GM21576 (cell line): ENCODE measurements around the gene MTCL1.
A peak's percentile ranks its signal among the peaks of the same experiment; 100 is the strongest.

Experiments
- ATAC-seq: cut with Tn5 transposase; IDR thresholded peaks from one replicate; pipeline ENCODE4 v1.9.1; 2021; ENCODE audit warnings: mild to moderate bottlenecking, moderate library complexity; ENCODE audit not compliant: unreplicated experiment

Gene MTCL1

DNA sequence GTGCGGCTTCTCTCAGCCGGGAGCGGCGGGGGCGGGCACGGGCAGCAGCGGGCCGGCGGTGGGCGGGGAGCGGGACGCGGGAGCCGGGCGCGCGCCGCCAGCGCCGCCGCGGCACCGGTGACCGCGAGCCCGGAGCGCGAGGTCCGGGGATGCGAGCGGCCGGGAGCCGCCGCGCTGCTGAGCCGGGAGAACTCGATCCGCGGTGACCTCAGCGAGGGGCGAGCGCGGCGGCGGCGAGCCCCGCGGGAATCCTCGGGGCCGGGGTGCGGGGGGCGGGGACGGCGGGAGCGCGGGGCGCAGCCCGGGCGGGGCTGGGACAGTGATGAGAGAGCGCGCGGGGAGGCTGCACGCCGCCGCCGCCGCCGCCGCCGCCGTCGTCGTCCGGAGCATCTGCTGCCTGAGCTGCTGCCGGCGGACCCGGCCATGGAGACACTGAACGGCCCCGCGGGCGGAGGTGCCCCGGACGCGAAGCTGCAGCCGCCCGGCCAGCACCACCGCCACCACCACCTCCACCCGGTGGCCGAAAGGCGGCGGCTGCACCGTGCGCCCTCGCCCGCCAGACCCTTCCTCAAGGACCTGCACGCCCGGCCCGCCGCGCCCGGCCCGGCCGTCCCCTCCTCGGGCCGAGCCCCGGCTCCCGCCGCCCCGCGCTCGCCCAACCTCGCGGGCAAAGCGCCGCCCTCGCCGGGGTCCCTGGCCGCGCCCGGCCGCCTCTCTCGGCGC, at the start of gene MTCL1:
MTCL1 (plus strand) TSS at position 319 of the 723 bp plus-strand sequence; CDS start at position 424, 105 bp downstream.
- ATAC-seq, result peak; percentile 23

- ATAC-seq, result no peak
Observed at GRCh38 chr18:8656232-8656631, 49.1 kb upstream of the MTCL1 start.

- ATAC-seq, result no peak
Observed at GRCh38 chr18:8657050-8657820, 48.1 kb upstream of the MTCL1 start.

DNA sequence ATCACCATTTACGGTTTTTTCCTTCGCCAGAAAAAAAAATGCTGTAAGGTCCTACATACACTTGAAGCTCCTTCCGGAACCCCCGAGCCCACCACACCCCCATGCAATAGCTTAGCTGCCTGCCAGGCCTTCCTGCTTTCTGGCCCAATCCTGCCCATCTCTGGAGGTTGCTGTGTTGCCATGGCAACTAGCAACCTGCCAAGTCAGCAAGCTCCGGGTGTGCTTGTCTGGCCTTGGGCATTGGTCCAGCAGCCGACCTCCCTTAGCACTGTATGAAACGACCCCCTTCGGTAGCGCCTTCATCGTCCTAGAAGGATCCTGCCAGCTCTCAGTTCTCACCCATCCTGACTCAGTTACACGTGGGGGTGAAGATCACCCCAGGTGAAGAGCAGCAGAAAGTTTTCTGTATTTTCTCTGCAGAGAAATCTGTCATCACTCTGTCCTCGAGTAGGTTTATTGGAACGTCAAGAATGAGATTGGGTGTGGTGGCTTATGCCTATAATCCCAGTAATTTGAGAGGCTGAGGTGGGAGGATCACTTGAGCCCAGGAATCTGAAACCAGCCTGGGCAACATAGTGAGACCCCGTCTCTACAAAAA, 47.4 kb upstream of the MTCL1 start:
- no peak for ATAC-seq

DNA sequence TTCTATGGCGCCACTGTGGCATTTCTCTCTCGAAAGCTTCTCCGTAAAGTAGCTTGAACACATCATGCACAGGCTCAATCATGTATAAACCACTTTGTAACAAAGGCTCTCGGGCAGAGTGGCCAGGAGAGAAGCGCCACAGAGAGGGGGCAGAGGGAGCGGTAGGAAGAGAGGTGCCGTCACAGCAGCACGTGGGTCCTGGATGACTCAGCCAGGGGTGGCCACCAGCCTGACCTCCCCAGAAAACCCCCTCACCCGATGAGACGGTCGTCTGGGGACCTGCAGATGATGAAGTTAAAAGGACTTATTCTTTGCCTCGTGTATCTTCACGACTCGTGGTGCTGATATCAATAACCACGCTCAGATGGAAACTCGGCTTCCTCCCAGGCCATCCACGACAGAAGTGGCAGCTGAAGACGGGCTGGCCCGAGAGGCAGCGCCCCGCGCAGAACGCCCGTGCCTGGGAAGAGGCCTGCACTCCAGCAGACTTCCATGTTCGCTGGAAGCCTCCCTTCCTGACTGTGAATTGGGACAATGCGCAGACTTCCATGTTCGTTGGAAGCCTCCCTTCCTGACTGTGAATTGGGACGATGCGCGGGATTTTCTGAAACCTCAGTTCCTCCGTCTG, 46.4 kb upstream of the MTCL1 start:
- ATAC-seq, result no peak

DNA sequence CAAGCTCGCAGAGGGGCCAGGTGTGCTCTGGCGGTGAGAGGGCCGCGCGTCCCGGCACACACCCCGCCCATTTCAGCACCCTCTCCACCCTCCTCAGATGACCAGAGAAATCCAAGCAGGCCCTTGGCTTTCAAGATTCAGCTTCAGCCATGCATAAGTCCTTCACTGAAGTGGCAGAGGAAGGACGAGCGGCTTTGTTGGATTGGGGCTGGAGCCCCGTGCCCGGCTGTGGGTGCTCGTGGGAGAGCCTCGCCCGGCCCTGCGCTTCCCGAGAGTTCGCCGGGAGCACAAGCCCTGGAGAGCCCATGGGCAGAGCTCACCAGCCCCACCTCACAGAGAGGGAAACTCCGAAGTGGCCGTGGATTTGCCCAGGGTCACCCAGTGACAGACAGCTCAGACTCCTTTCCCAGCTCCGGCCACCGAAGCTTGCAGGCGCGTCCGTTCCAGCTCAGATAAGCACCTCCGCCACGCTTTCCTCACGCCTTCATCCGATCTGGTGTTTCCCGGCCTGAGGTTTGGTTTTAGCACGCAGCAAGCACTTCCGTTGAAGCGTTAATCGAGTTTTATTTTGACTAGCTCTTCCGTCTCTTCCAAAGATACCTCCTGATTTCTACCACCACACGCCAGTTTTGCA, 45.6 kb upstream of the MTCL1 start:
- no peak for ATAC-seq

- no peak for ATAC-seq
Observed at GRCh38 chr18:8660316-8660715, 45.0 kb upstream of the MTCL1 start.

DNA sequence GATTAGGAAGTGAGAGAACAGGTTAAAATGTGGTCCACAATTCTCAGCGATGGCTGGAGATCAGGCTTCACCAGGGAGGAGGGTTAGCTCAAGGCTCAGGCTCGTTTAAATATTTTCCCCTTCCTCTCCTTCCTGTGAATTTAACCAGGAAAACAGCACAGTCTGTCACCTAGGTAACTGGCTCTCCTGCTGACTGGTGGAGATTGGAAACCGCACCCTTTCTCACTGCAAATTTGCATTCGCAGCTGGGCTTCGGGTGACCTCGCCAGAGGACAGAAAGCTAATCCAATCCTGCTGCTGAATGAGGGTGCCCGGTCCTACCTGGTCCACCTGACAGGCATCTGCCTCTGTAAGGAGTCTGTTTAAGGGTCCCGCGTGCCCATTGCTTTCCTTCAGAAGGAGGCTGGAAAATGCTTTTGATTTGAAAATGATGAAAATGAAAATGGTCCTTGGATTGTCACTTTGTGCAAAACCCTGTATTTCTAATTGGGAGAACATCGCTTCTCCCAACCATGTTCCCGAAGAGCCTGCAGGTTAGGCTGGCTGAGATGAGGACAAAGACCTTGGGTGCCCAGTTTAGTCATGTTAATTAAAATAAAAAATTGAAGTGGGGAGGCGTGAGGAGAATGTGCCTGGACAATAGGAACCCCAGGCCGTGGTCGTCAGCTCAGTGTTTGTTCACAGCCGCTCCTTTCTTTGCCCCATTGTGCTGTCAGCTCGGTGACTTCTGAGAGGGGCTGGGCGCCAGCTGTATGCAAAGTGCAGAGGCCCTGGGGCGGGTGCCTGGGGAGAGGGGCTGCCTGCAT, 43.4 kb upstream of the MTCL1 start:
- no peak for ATAC-seq

DNA sequence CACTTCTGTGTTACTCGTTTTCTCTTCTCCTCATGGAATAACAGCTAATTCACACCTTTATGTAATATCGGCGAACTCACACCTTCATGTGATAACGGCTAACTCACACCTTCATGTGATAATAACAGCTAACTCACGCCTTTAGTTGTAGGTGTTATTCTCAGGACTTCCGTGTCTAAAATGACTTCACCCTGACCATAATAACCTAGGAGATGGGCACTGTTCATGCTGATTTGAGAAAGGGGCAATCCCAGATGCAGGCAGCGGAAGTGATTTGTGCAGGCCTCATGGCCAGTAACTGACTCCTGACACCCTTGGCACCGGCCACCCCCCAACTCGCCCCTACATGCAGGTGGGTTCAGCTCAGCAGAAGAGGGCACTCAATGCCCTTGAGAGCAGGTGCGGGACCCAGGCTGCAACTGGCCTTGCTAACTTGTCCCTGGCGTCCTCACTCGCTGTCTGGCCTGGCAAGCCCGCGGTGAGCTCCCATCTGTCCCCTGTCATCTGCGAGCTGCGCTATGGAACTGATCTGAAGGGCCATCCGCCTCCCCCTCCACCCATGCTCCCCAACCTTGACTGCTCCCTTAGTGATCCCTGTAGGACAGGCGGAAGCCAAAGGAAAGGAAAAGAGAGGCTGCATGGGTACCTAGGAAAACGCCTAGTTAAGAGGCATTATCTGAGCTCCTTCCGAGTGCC, 42.6 kb upstream of the MTCL1 start:
- no peak for ATAC-seq

DNA sequence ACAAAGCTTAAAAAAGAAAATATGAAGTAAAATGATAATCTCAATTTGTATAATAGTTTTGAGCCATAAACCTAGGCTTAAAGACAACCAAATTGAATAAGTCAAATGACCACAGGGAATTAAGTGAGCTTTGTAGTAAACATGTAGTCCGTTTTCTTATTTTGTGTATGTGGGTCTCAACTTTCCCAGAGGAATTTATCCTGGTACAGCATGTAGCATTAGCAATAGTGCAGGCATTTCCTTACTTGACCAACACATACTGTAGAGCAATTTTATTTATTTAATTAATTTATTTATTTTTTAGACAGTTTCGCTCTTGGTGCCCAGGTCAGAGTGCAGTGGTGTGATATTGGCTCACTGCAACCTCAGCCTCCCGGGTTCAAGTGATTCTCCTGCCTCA, 37.5 kb upstream of the MTCL1 start:
- ATAC-seq, result no peak

GRCh38 chr18:8668381-8668780, 37.0 kb upstream of the MTCL1 start:
- ATAC-seq, result no peak

- ATAC-seq, result no peak
Observed at GRCh38 chr18:8669571-8669970, 35.8 kb upstream of the MTCL1 start.

- peak; percentile 85 for ATAC-seq
Observed at GRCh38 chr18:8673256-8674209, 31.8 kb upstream of the MTCL1 start.

GRCh38 chr18:8675057-8675456, 30.3 kb upstream of the MTCL1 start:
- ATAC-seq, result no peak

DNA sequence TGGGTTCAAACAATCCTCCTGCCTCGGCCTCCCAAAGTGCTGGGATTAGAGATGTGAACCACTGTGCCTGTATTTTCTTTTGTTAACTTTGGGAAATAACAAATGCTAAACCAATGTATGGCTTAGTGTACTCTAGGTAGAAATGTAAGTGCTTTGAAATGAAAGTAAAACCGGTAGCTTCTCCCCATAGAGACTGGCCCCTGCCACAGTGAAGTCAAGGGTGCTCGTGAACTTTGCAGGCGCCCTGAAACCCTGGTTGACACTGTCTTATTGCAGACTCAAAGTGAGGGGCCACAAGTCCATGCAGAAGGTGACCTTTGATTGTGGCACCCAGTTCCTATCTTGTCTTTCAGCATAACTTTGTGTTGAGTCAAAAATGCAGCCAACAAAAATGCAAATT, 24.2 kb upstream of the MTCL1 start:
- no peak for ATAC-seq

- no peak for ATAC-seq
Observed at GRCh38 chr18:8684577-8684976, 20.8 kb upstream of the MTCL1 start.

DNA sequence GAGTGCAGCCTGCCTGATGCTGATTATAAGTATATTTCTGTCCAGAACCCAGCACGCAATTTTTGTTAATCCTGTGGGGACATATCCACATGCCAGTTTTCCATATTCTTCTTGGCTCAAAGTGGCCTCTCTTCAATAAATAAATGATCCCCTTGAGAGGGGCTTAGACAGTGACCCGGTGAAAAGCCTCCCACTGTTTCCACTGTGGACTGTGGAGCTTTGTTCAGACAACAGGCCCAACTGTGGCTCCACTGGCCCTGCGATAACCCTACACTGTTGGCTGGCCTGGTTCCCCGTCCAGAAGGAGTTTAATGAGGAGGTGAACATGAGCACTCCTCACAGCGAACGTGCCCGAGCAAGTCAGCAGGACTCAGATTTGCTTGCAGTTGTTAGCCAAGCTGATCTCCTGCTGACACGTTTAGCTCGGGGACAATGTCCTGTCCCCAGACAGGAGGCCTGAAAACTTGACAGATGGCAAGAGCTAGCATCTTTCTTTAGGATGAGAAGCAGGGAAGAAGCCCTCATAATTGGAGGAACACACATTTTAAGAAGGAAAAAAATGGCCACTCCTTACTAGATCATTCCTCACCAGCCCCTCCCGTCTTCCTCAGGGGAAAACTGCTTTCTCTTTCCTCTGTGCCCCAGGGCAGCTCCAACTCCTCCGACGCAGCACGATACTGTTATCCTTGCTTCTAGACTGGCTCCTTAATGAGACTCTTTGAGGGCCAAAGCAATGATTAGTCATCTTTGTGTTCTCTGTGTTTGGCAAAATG, 20.0 kb upstream of the MTCL1 start:
- no peak for ATAC-seq

DNA sequence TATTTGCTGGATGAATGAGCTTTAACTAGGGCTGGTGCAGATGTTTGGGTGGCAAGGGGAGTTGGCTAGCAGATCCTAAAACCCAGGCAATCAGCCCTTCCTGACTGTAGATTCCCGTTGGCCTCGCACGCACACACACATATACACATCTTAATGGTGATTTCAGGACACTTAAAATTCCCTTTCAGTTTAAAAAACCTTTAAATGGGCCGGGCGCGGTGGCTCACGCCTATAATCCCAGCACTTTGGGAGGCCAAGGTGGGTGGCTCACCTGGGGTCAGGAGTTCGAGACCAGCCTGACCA, 19.5 kb upstream of the MTCL1 start:
- no peak for ATAC-seq
